Measurements from ENCODE around the gene ASPRV1. TPM values are rescaled to one million over a fixed set of nuclear protein-coding genes. Genes with fewer than 3 reads are reported as not detected.

ASPRV1 gene
- polyA plus RNA-seq, 3 donors = 0.25 to 0.52 (median 0.27) TPM

DNA sequence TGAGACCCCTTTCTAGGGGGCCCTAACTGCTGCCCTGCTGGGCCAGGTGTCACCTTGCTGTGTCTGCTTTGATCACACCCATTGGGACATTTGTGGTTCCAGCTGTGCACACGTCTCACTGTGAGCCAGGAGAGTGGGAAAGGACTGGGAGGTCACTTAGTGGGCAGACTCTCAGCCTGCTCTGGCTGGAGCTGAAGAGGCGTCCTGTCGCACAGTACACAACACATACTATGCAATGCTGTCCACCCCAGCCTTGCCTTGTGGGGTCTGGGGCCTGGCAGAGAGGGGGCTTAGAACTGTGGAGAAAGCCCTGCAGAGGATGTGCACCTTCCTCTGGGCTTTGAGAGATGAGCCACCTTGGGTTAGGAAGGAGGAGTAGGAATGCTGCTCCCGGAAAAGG, 25.3 kb upstream of the ASPRV1 start:
- Mint-ChIP-seq H3K9me3 (peaks cover 0 to 7% (median 4%) of the 10 kb centered on the region in 7 donors), H3K27me3 (ENCODE audit: low read depth in 3 of 3) (peaks cover 0 to 4% (median 2%) of the 10 kb centered on the region in 3 donors), H3K4me1 (peaks cover 37% of the 10 kb centered on the region), H3K27ac (peak overlapping the region in 6 of 7 donors; percentile 32 to 95 (median 94)), H3K36me3 (peaks cover 4 to 8% of the 10 kb centered on the region in 2 donors), H3K4me3 (no peak overlapping the region)
- Histone ChIP-seq H3K9ac (ENCODE audit: insufficient read depth, low read length, poor library complexity, severe bottlenecking) (no peak overlapping the region), H4K20me1 (ENCODE audit: insufficient read depth, low read length) (no peaks in the 10 kb centered on the region), H3K27ac (ENCODE audit: low read depth in 1 of 2, low read length in 2 of 2) (peak overlapping the region; percentile 58 to 90), H3K4me3 (replicated peaks in 1 of 3; ENCODE audit: low read depth in 2 of 3, low read length in 3 of 3) (no peak overlapping the region), H3K9me3 (replicated peaks in 1 of 2; ENCODE audit: control insufficient read depth in 1 of 2, insufficient read depth in 1 of 2, low read length in 2 of 2) (no peaks in the 10 kb centered on the region), H3K27me3 (ENCODE audit: control insufficient read depth in 2 of 2, insufficient read depth in 2 of 2, low read length in 2 of 2) (no peaks in the 10 kb centered on the region), H3K79me2 (ENCODE audit: insufficient read depth, low read length) (no peaks in the 10 kb centered on the region), H3K4me1 (ENCODE audit: control insufficient read depth in 1 of 2, insufficient read depth in 2 of 2, low read length in 2 of 2) (peaks cover 32 to 35% of the 10 kb centered on the region in 2 donors), H3K36me3 (replicated peaks in 1 of 2; ENCODE audit: control insufficient read depth in 1 of 2, insufficient read depth in 2 of 2, low read length in 2 of 2) (no peaks in the 10 kb centered on the region), H3K4me2 (replicated peaks; ENCODE audit: extremely low read depth, low read length, poor library complexity, severe bottlenecking) (no peak overlapping the region), H2AFZ (ENCODE audit: insufficient read depth, low read depth, low read length, poor library complexity, severe bottlenecking) (no peak overlapping the region)
- DNase-seq = no peak
- TF ChIP-seq CTCF (IDR thresholded peaks at IDR 0.05) = no peak
- WGBS (ENCODE audit: insufficient coverage) = 78% methylated on average over 2 of the region's 4 CpGs
- intact Hi-C loops (cut with micrococcal nuclease) = loop anchor here (5.0 kb wide), 3 partner anchors 49 to 156 kb away; no protein-coding TSS in a partner anchor

DNA sequence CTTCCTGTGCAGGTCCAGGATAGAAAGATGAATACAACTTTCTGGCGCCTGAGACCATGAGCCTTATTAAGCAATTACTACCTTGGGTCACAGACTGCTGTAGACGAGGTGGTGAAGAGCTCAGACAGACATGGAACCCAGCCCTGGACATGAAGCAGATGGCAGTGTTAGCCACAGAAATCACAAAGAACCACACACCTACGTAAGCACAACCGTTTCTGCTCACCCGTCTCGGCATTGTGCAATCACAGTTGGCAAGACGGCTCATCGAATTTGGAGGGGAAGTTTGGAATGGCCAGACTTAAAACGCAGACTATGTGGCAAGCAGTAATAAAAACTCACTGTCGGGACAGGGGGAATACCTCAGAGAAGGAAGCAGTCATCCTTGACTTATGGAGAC, 24.3 kb upstream of the ASPRV1 start:
- intact Hi-C loops (cut with micrococcal nuclease) = loop anchor here (2.0 to 5.0 kb wide), 4 partner anchors 39 to 157 kb away; no protein-coding TSS in a partner anchor
- peak overlapping the region; percentile 20 to 47 for H3K4me3 Mint-ChIP-seq
- H3K9ac ChIP-seq (ENCODE audit: insufficient read depth, low read length, poor library complexity, severe bottlenecking) = peak overlapping the region; percentile 44
- no peaks in the 10 kb centered on the region for H3K9me3 ChIP-seq (replicated peaks in 1 of 2; ENCODE audit: control insufficient read depth in 1 of 2, insufficient read depth in 1 of 2, low read length in 2 of 2)
- H4K20me1 ChIP-seq (ENCODE audit: insufficient read depth, low read length) = no peaks in the 10 kb centered on the region
- H3K27ac ChIP-seq (ENCODE audit: low read depth in 1 of 2, low read length in 2 of 2) = peak overlapping the region; percentile 58 to 90
- no peaks in the 10 kb centered on the region for H3K27me3 ChIP-seq (ENCODE audit: control insufficient read depth in 2 of 2, insufficient read depth in 2 of 2, low read length in 2 of 2)
- peak overlapping the region in 1 of 3 experiments; percentile 33 for H3K4me3 ChIP-seq (replicated peaks in 1 of 3; ENCODE audit: low read depth in 2 of 3, low read length in 3 of 3)
- H3K4me2 ChIP-seq (replicated peaks; ENCODE audit: extremely low read depth, low read length, poor library complexity, severe bottlenecking) = peak overlapping the region; percentile 32
- peaks cover 4% of the 10 kb centered on the region in 2 donors for H3K36me3 Mint-ChIP-seq
- H2AFZ ChIP-seq (ENCODE audit: insufficient read depth, low read depth, low read length, poor library complexity, severe bottlenecking) = peak overlapping the region; percentile 34
- TF ChIP-seq CTCF (IDR thresholded peaks at IDR 0.05) = peak; percentile 42
- no peaks in the 10 kb centered on the region for H3K36me3 ChIP-seq (replicated peaks in 1 of 2; ENCODE audit: control insufficient read depth in 1 of 2, insufficient read depth in 2 of 2, low read length in 2 of 2)
- DNase-seq = peak; percentile 97 to 100 (median 97)
- H3K9me3 Mint-ChIP-seq = peaks cover 0 to 8% (median 4%) of the 10 kb centered on the region in 7 donors
- H3K27ac Mint-ChIP-seq = peak overlapping the region; percentile 93 to 96 (median 95)
- peaks cover 0 to 2% (median 0%) of the 10 kb centered on the region in 3 donors for H3K27me3 Mint-ChIP-seq (ENCODE audit: low read depth in 3 of 3)
- 0% methylated on average over 7 of the region's 10 CpGs for WGBS (ENCODE audit: insufficient coverage)
- H3K4me1 Mint-ChIP-seq = peaks cover 37% of the 10 kb centered on the region
- peaks cover 31 to 35% of the 10 kb centered on the region in 2 donors for H3K4me1 ChIP-seq (ENCODE audit: control insufficient read depth in 1 of 2, insufficient read depth in 2 of 2, low read length in 2 of 2)
- H3K79me2 ChIP-seq (ENCODE audit: insufficient read depth, low read length) = no peaks in the 10 kb centered on the region

Measured in CD14-positive monocyte (primary cell).